Inflammatory macrophage treated with lipopolysaccharide for 1 hour (primary cell): Measurements from ENCODE around the gene NOP10.
"Not testable (repeated sequence)": the region's sequence is repeated elsewhere in the genome, so short reads cannot be mapped to it uniquely, and the experiment has no call there.

Source experiments
- DNase-seq, 2 donors: peaks; one replicate each; pipeline ENCODE4 v3.0.0-alpha.2; 2020 to 2022

The NOP10 gene

DNA sequence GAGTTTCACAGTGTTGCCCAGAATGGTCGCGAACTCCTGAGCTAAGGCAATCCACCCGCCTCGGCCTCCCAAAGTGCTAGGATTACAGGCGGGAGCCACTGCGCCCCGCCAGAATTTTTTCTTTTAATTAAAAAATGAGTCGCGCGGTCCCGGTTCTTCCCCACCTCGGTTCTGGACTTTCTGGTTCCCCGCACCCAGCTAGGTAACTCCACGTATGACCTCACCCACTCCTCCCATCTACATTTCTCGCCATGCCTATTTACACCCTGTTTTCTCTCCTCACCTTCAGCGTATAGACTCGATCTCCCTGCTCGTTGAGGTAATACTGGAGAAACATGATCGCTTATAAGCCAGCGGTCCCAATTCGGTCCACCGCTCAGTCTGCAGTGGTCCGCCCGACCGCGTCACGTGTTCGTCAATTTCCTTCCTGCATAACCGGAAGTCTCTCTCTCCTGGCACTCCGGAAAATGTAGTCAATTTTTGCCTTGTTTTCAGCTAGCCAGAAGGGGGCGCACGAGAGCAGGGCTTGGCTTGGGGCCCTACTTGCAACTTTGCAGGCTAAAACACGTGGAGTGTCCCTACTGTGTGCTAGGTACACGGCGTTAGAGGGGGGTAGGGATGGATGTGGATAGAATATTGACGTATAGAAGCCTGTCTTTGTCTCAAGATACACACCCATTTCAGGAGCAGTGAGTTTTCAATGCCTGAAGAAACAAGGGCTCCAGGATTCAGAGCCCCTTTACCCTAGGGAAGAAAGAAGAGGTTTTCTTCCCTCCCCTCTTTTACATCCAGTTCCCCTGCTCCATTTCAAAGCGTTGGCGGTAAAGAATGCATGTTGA, at the start of gene NOP10, which contains the start of gene NUTM1:
Gene NOP10 (minus strand): TSS at position 400 of the 839 bp plus-strand sequence. CDS start 63 bp downstream, at position 337.
Gene NUTM1 (plus strand): TSS at position 579 of the 839 bp plus-strand sequence. CDS start 382 bp downstream, outside the sequence.
- peak; percentile 84 to 94 for DNase-seq

DNA sequence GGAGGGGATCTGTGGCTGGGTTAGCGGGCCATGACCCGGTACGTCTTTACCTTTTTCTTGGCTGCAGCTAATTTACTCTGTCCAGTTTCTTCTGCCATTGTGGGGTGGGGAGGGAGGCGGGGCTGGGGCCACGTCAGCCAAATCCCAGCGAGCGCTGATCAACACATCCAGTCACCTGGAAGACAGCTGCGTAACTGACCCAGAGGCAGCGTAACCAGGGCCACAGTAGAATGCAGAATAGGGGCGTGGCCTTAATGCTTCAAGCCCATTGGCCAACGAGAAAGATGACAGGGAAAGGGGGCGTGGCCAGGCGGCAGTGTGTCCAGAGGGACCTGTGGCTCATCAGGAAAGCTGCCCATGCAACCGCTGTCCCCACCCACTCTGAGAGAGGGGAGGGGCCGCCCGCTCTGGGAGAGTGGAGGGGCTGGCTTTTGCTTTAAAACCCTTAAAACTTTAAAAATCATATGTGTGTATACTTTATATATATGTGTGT, 46.7 kb upstream of the NOP10 start:
- not testable (repeated sequence) for DNase-seq

DNA sequence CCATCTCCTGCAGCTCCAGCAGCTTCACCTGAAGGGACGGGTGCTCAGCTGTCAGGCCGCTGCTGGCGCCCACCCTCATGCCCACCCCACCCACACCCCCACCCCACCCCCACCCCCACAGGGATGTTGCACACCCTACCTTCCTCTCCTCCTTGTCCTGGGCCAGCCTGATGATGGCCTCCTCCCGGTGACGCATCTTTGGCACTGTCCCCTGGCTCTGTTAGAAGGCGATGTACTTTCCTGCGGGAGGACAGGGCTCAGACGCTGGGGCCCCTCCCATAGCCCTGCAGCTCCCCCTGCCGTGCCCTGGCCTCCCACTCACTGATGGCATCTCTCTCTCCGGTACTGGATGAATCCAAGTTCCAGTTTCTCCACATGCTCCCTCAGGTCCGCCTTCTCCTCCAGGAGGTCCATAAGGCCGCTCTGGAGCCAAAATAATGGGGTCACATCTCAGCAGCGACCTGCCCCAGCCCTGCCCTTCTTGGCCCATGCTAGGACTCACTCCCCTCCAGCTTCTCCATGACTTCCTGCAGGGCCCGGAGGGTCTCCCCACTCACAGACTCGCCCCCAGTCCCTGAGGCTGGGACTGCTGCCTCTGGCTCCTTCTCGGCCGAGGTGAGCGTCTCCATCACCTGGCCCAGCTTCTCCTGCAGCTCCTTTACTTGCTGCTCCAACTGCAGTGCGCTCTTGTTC, 39.0 kb upstream of the NOP10 start:
- DNase-seq: not testable (repeated sequence)

DNA sequence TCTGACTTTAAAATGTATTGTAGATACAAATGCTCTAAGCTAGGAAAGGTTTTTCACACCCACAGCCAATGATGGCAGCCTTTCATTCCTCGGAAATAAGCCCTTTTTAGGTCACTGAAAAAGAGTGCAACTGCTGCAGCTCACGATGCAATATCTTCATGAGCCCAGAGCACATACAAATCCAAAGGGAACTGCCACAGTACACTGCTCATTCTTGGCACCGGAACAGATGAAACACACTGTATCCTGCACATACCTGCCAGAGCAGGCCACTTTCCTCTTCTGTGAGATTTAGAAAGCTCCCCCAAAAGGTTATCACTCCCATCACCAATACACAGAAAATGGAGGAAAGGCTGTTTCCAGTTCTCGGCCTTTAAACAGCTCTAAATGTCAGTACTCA, 37.6 kb upstream of the NOP10 start:
- not testable (repeated sequence) for DNase-seq

DNA sequence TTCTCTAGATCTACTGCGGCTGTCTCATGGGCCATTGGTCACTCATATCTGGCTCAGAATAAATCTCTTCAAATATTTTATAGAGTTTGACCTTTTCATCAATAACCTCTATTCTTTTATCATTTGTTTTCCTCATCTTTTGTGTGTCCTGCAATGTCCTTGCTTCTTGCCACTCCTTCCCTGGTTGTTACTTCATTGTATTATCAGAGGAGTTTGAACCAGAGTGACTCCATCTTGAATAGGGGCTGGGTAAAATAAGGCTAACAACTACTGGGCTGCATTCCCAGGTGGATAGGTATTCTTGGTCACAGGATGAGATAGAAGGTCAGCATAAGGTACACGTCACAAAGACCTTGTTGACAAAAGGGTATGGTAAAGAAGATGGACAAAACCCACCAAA, 33.9 kb upstream of the NOP10 start:
- DNase-seq: no peak

DNA sequence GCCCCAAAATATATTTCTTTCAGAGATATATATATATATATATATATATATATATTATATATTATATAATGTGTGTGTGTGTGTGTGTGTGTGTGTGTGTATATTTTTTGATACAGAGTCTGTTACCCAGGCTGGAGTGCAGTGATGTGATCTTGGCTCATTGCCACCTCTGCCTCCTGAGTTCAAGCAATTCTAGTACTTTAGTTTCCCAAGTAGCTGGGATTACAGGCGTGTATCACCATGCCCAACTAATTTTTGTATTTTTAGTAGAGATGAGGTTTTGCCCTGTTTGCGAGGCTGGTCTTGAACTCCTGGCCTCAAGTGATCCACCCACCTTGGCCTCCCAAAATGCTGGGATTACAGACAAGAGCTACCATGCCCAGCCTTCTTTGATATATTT, 32.6 kb upstream of the NOP10 start:
- DNase-seq: not testable (repeated sequence)

DNA sequence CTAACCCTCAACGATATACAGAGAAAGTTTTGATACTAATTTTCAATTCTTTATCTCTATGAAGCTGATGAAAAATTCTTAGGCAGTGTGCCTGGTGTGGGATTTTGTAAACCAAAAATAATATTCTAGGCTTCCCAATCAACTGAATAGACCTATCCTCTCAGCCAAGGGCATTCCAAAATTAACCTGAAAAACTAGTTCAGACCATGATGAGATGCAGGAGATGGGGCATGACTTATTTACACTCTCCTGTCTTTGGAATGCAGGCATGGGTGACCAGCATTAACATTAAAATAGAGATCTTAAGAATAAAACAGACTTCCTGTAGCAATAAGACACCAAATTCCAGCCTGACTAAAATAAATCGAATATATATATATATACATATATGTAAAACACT, 31.9 kb upstream of the NOP10 start:
- no peak for DNase-seq

DNA sequence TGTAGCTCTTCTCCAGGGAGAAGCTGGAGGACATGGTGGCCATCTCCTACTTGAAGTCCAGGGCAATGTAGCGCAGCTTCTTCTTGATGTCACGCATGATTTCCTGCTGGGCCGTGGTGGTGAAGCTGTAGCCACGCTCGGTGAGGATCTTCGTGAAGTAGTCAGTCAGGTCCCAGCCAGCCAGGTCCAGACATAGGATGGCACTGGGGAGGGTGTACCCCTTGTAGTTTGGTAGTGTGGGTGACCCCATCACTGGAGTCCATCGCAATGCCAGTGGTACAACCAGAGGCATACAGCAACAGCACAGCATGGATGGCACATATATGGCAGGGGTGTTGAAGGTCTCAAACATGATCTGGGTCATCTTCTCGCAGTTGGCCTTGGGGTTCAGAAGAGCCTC, 31.0 kb upstream of the NOP10 start:
- DNase-seq: no peak

DNA sequence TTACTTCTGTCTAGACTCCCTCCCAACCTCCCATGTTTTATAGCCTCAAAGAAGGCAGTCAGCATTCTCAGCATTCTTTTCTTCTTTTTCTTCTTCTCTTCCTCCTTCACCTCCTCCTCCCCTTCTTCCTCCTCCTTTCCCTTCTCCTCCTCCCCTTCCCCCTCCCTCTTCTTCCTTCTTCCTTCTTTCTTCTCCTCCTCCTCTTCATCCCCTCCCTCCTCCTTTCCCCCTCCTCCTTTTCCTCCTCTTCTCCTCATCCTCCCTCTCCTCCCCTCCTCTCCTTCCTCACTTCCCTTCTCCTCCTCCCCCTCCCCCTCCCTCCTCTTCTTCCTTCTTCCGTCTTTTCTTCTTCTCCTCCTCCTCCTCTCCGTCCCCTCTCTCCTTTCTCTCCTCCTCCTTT, 27.7 kb upstream of the NOP10 start:
- no peak for DNase-seq

DNA sequence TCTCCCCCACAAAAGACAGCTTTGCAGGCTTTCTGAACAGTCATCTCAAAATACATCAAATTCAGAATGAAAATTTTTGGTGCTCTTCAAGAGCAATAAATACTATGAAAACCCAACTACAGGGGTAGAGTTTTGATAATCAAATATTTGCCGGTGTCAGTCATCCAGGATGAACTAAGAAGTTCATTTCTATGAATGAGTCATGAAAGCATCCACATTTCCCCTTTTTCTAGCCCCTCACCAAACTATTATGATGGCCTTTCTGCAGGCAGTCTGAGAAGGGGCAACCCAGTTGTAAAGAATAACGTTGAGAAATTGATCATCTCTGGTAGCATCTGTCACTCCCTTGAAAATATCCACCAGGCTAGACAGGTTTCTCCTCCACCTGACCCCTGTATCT, 27.2 kb upstream of the NOP10 start:
- no peak for DNase-seq

DNA sequence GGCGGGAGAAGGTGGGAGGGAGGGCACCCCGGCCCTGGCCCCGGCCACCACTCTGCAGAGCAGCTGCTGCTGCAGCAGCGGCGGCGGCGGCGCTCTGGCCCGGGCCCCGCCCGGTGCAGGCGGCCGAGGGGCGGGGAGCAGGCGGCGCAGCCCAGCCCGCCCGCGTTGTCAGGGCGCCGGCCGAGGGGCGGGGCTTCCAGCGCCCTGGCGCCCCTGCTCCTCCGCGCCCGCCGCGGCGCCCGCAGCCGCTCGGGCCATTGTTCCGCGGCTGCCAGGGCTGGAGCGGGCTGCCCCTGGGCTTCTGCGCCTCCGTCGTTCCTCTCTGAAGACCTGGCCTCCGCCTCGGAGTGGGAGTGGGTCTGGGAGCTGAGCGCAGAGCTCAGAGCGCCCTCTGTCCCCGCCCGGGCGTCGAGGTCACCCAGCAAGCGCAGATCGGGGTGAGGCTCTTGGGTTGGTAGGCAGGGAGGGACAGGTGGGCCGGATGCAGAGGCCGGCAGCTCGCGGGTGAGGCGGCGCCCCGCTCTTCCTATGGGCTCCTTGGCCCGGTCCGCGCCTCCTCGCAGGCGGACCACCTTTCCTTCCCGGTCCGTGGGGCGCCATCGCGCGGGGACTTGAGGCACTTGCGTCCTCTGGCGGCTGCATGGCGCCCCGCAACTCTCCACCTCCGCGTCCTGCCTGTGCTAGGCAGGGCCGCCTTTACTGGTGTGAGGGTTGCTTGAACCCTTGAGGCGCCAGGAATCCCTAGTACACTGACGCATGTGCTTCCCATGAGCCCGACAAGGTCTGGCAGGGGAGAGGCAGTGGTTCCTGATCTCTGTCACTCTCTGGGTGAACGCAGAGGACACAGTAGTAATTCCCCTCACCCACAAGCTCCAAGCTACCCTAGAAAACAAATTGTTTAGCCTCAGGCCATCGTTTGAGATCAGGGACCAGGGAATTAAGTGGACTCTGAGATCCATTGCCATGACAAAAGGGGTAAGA, 24.5 kb upstream of the NOP10 start, which contains the start of gene LPCAT4:
Gene LPCAT4 (minus strand): TSS at position 96 of the 981 bp plus-strand sequence. CDS start 96 bp downstream, outside the sequence.
- DNase-seq: peak; percentile 78 to 86

DNA sequence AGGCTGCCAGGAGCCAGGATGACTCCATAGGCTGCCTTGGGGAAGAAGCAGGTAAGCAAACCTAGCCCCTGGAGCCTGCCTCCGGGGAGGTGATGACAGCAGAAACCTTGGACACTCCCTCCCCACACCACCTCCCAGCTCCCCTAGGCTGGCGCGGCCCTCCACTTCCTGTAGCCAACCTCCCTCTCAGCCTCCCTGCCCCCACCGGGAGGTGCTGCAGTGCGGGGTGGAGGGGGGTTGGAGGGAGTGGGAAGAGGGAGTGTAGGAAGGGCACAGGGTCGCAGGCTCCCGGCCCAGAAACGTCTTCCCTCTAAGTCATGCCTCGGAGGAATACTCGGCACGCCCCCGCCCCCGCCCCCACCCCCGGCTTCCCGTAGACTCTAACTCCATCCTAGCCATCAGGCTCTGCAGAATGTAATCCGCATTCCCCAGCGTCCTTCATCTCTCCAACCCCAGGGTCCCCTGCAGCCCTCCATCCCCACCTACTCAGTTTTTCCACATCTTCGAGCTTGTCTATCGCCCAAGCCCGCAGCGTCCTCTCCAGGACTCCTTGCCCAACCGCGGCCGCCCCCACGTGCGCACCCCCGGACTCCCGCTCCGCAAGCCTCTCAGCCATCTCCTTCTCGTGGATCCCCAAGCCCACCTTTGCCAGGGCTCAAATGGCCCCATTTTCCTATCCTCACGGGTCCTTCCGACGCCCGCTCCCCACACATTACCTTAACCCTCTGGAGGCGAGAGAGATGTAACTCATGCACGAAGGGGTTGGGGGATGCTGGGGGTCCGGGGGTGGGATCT, 23.5 kb upstream of the NOP10 start:
- DNase-seq: peak; percentile 13 to 15

DNA sequence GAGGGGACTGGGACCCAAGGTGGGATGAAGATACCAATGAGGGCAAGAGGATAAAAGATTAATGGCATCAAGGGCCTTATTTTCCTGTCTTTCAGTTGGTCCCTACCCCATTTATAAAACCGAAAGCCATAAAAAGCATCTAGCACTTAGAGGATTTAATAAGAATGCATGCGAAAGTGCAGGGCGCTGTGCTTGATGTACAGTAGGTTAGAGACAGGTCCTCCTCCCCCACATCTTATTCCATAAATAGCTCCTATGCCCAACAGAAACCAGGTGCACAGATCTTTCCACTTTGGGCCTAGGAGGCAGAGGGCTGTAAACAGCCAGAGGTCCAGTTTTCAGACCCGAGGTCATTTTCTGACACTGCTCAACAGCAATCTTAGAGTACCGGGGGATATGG, 22.9 kb upstream of the NOP10 start:
- no peak for DNase-seq

DNA sequence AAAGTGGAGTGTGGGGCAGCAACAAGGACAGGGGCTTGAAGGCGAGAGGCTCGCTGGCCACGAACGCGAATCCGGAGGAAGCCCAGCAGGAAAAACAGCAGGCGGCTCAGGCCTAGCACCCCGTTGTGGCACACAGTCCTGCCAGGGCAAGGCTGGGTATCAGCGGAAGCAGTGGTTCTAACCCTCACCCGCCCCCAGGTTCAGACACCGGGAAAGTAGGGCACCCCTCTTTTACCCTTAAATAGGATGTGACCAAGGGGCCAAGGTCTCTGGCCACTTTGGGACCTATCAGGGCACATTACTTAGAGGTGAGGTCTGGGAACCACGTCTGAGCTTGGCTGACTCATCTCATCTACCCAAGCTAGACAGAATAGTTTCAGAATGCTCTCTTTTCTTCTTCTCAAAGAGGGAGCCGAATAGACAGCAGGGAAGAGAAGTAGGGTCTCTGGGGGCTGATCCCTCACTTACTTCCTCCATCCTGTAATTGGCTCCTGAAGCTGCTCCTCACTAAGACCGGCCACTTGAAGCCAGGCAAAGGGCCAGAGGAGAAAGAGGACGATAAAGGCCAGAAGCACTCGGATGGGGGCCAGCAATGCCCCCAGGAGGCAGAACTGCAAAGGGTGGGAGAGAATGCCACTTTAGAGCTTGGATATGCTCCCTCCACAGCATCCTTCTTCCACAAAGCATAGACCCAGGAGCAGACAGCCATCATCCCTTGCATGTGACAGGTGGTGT, 22.3 kb upstream of the NOP10 start:
- DNase-seq: peak in 1 of 2 donors; percentile 3

DNA sequence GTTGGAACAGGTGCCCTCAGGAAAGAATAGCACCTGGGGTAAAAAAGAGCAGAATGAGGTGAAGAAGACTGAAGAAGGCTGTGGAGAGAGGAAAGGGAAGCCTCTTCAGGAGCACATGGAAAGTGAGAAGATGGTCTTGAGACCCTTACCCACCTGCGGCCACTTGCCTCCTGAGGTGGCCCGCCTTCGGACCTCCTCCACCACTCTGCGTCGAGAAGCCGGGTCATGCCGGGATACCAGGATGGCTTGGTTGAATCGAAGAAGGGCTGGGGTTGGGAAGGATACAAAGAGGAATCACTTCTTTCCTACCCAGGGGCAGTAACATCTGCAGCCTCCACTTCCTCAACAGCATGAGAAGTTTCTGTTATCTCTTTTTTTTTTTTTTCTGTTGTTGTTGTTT, 21.1 kb upstream of the NOP10 start:
- DNase-seq: no peak

DNA sequence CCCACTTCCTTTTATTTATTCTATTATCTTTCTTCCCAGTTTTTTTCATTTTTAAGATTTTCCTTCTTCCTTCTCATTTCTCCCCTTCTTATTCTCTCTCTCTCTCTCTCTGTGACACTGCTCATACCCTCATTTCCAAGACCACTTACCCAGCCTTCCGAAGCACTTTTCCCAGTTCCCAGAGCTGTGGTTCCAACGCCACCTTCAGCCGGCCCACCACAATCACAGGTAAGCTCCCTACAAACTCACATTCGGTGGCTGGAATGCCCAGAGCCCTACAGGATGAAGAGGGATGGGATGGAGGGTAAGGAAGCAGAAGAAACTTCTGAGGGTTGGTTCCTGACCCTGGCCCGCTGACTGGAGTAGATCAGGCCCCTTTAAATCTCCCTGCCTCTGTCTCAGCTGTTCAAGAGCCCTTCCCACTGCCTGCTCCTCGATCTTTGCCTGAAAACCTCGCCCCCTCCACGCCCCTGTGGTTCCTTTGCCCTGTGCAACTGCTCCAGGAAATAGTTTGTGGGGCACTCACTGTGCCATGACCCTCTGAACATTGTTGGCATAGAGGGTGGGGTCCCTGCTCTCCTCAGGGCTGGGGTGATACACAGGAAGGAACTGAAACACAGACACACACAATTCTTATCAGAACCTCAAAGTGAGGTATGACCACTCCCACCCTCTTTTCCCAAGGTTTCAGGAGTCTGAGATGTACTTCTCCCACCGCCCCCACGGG, 19.3 kb upstream of the NOP10 start:
- DNase-seq: no peak

DNA sequence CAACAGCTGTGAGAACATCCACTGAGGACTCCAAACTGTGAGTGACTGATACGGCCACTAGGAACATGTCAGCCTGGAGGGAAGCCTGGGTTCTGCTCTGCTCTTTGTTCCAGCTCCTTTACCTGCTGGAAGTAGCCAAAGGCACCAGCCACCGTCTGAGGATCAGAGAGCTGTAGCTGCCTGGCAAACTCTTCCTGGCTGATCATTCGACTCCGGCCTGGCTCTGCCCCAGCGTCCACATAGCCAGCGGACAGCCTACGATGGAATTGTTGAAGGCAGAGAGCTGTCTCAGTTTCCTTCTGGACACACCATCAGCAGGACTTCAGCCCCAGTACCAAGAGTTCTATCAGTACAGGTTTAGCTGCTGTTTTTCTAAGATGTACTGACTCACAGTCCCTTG, 18.3 kb upstream of the NOP10 start:
- DNase-seq: no peak

DNA sequence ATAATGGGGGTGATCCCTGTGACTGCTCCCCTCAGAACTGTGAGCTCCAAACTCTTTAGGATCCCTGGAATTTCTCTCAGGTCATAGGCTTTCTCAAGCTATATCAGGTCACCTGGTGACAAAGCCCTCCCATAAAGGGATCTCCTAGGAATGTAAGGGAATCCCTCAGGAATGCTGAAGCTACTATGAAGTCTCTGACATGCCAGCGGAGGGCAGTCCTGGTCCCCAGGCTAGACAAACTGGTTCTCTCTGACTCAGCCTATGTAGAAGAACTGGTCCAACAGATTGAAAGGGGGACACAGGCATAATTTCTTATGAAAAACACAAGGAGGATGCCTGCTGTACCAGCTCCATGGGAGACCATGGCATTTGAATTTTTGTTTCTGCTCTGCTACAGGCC, 17.4 kb upstream of the NOP10 start:
- DNase-seq: no peak

DNA sequence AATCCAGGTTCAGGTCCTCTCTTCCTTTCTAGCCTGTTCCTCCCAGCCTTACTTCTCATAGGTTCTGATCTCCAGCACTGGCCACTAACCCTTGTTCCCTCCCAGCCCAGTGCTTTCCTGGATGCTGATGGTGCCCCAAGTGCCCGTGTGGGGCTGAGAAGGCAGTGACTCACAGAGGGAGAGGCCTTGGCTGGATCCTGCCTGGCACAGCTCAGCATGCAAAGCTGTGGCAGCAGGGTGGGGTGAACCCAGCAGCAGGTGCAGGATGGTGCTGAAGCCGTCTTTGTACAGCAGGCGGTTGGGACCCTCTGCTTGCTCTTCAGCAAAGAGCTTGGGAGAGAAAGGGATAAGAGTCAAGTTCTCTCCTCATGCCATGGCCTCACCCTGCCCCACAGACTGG, 16.5 kb upstream of the NOP10 start:
- DNase-seq: no peak

DNA sequence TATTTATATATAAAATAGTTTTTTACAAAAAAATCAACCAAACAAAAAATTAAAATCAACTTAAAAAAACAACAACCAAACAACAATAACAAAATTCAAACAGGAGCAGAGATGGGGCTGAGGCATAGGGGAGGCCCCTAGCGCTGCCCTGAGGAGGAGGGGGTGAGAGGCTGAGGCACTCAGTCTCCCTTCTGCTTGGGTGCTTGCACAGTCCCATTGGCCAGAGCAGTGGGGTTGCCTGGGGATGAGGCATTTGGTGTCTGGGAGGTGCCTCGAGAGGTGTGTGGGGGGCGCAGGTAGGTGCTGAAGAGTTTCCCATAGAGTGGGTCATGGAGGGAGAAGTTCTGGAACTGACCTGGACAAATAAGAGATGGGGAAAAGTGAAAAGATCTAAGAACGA, 16.0 kb upstream of the NOP10 start:
- no peak for DNase-seq
